OCI-LY3 (cell line): ENCODE data around the gene TMEM269.
A peak's percentile ranks its signal among the peaks of the same experiment; 100 is the strongest.

Experiments
- H2AFZ ChIP-seq: fragments of 200-600, 300-600 bp; shearing (Covaris generic); 2 replicates; pipeline ENCODE4 v1.6.0; 2014; ENCODE audit warnings: antibody characterized with exemption, low read depth, low read length
- H3K27ac ChIP-seq: fragments of 200-600, 300-600 bp; sonication (generic); 2 replicates; pipeline ENCODE4 v1.5.1; 2014; ENCODE audit warnings: mild to moderate bottlenecking, low read length, moderate library complexity, mixed read lengths
- H3K27me3 ChIP-seq: fragments of 200-600, 300-600 bp; sonication (generic); 2 replicates; pipeline ENCODE4 v1.6.1; 2014; ENCODE audit warnings: low read depth, low read length, mixed read lengths
- H3K36me3 ChIP-seq: fragments of 200-600, 300-600 bp; sonication (generic); replicated peaks from 2 replicates; pipeline ENCODE3; 2014; ENCODE audit warnings: low read depth, low read length, mixed read lengths
- H3K4me1 ChIP-seq: fragments of 300-600, 200-600 bp; sonication (generic); 2 replicates; pipeline ENCODE4 v1.6.1; 2014; ENCODE audit warnings: low read length, mixed read lengths
- H3K4me2 ChIP-seq: fragments of 200-600, 300-600 bp; sonication (generic); 2 replicates; pipeline ENCODE4 v1.6.1; 2014; ENCODE audit warnings: low read length, mixed read lengths
- H3K4me3 ChIP-seq: fragments of 300-600, 200-600 bp; sonication (generic); 2 replicates; pipeline ENCODE4 v1.5.1; 2014; ENCODE audit warnings: antibody characterized with exemption, mild to moderate bottlenecking, low read length, moderate library complexity
- H3K79me2 ChIP-seq: fragments of 300-600, 200-600 bp; shearing (Covaris generic); 2 replicates; pipeline ENCODE4 v1.6.1; 2014; ENCODE audit warnings: mild to moderate bottlenecking, low read length, mixed read lengths
- H3K9ac ChIP-seq: fragments of 300-600, 200-600 bp; shearing (Covaris generic); 2 replicates; pipeline ENCODE4 v1.6.0; 2014; ENCODE audit warnings: mild to moderate bottlenecking, low read length, moderate library complexity
- H3K9me3 ChIP-seq: fragments of 200-600, 300-600 bp; shearing (Covaris generic); 2 replicates; pipeline ENCODE4 v1.6.1; 2014; ENCODE audit warnings: low read length, mixed read lengths; ENCODE audit not compliant: insufficient read depth
- H4K20me1 ChIP-seq: fragments of 200-600, 300-600 bp; sonication (generic); 2 replicates; pipeline ENCODE4 v1.6.1; 2016; ENCODE audit warnings: low read length, mixed read lengths; ENCODE audit not compliant: insufficient read depth
- CTCF ChIP-seq: fragments of 200-600, 300-600 bp; sonication (generic); IDR thresholded peaks from 2 replicates; pipeline ENCODE4 v1.5.1; 2014; ENCODE audit warnings: antibody characterized with exemption, low read length, low read depth
- EZH2phosphoT487 ChIP-seq: fragments of 200-600 bp; shearing (Covaris generic); IDR thresholded peaks from 2 replicates; pipeline ENCODE4 v1.6.1; 2018; ENCODE audit warnings: antibody characterized with exemption, mixed run types, low read depth

TMEM269 gene

GRCh38 chr1:42841440-42842147, 56.8 kb downstream of the TMEM269 start:
- H3K4me3 ChIP-seq, result no peak overlapping the region
- peaks cover 17% of the 10 kb centered on the region for H3K4me1 ChIP-seq
- no peak overlapping the region for H3K27ac ChIP-seq
- peaks cover under 1% of the 10 kb centered on the region; the same call in 1 of the 2 replicates for H3K79me2 ChIP-seq
- H3K36me3 ChIP-seq, result no peaks in the 10 kb centered on the region
- no peaks in the 10 kb centered on the region for H3K9me3 ChIP-seq
- H3K9ac ChIP-seq, result no peak overlapping the region
- H3K4me2 ChIP-seq, result no peak overlapping the region
- H2AFZ ChIP-seq, result no peak overlapping the region
- TF ChIP-seq CTCF (no peak), EZH2phosphoT487 (no peak)
- H4K20me1 ChIP-seq, result no peaks in the 10 kb centered on the region
- H3K27me3 ChIP-seq, result no peaks in the 10 kb centered on the region

- Histone ChIP-seq H4K20me1 (no peaks in the 10 kb centered on the region), H3K4me1 (peaks cover 13% of the 10 kb centered on the region), H3K9me3 (no peaks in the 10 kb centered on the region), H3K79me2 (peaks cover 21% of the 10 kb centered on the region), H3K9ac (no peak overlapping the region), H3K4me3 (no peak overlapping the region), H3K27ac (no peak overlapping the region), H3K27me3 (no peaks in the 10 kb centered on the region), H3K4me2 (no peak overlapping the region), H3K36me3 (peaks cover 5% of the 10 kb centered on the region), H2AFZ (no peak overlapping the region)
- TF ChIP-seq EZH2phosphoT487 (no peak), CTCF (no peak)
Observed at GRCh38 chr1:42844592-42845140, 59.9 kb downstream of the TMEM269 start.

- Histone ChIP-seq H3K36me3 (peaks cover 9% of the 10 kb centered on the region), H3K4me1 (peaks cover 13% of the 10 kb centered on the region), H3K27ac (no peak overlapping the region), H4K20me1 (no peaks in the 10 kb centered on the region), H3K9me3 (no peaks in the 10 kb centered on the region), H3K4me3 (peak overlapping the region; percentile 88; the same call in 1 of the 2 replicates), H3K9ac (no peak overlapping the region), H3K4me2 (no peak overlapping the region; the same call in 1 of the 2 replicates), H3K27me3 (no peaks in the 10 kb centered on the region), H2AFZ (no peak overlapping the region), H3K79me2 (peaks cover 21% of the 10 kb centered on the region)
- no peak for TF ChIP-seq CTCF
- no peak for TF ChIP-seq EZH2phosphoT487
Observed at GRCh38 chr1:42845193-42845592, 60.4 kb downstream of the TMEM269 start.

- Histone ChIP-seq H3K79me2 (peaks cover 21% of the 10 kb centered on the region), H2AFZ (peak overlapping the region; percentile 97), H3K4me1 (peaks cover 13% of the 10 kb centered on the region), H3K36me3 (peaks cover 9% of the 10 kb centered on the region), H3K9me3 (no peaks in the 10 kb centered on the region), H3K9ac (peak overlapping the region; percentile 86), H3K27me3 (no peaks in the 10 kb centered on the region), H4K20me1 (no peaks in the 10 kb centered on the region), H3K27ac (peak overlapping the region; percentile 25; the same call in 1 of the 2 replicates), H3K4me3 (peak overlapping the region; percentile 88), H3K4me2 (peak overlapping the region; percentile 86)
- no peak for TF ChIP-seq EZH2phosphoT487
- no peak for TF ChIP-seq CTCF
Observed at GRCh38 chr1:42845866-42846256, 61.1 kb downstream of the TMEM269 start.
